ENCODE measurements around the gene EFHD1. TPM values are rescaled to one million over a fixed set of nuclear protein-coding genes. Genes with fewer than 3 reads are reported as not detected.

The EFHD1 gene
- total and polyA plus RNA-seq, 9 of the 15 experiments (the other 6 are each of a cell fraction or from before 2014, with no cell fraction given): 0.66 to 9.1 (median 2.0) TPM

DNA sequence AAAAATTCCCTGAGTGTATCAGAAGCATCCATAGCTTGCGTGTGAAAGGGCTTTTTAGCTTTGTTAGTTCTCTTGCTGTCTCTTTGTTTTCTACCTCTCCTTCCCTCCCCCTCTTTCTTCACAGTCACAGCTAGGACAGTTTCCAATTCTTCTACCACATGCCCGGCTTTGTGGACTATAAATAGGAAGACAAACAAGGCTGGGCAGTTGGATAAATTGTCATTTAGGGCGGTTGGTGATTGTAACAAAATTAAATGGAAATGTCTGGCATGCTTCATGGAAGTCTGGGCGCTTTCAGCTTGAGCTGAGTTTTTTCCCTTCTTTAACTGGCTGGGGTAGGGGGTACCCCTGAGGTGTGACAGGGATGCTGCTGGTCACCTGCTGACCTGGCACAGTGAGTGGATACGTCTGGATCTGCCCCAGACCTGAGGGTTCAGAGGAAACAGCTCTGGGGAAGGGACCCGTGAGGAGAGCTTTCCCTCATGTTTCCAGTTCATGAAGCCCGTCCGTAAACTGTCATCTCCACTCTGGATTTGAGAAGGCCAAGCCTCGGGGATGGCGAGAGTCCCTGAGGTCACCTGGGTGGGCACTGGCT, 34.7 kb downstream of the EFHD1 start:
- no peaks in the 10 kb centered on the region for H3K79me2 ChIP-seq (ENCODE audit: control insufficient read depth, insufficient read depth, low read length)
- H2AFZ ChIP-seq (ENCODE audit: low read depth, low read length): no peak overlapping the region
- H3K4me2 ChIP-seq (ENCODE audit: insufficient read depth, low read length): no peak overlapping the region
- peaks cover 0 to 13% of the 10 kb centered on the region in 2 experiments; a peak in 2 of 5 replicates for H3K27me3 ChIP-seq (ENCODE audit: control insufficient read depth in 2 of 2, insufficient read depth in 2 of 2, low read length in 2 of 2)
- no peaks in the 10 kb centered on the region for H3K36me3 ChIP-seq (ENCODE audit: control insufficient read depth, insufficient read depth, low read length)
- H3K9ac ChIP-seq (ENCODE audit: insufficient read depth in 1 of 2, low read depth in 2 of 2, low read length in 2 of 2): no peak overlapping the region
- H3K9me3 ChIP-seq (replicated peaks; ENCODE audit: control insufficient read depth, insufficient read depth, low read depth, low read length): no peaks in the 10 kb centered on the region
- WGBS (ENCODE audit: insufficient coverage, low coverage, missing lambda C conversion rate): 27% methylated on average over 7 of the region's 10 CpGs
- no peaks in the 10 kb centered on the region for H4K20me1 ChIP-seq (replicated peaks; ENCODE audit: control insufficient read depth, insufficient read depth, low read length)
- BruUV-seq (replicated peaks): no TSS peak
- no peaks in the 10 kb centered on the region for H3K9me1 ChIP-seq (ENCODE audit: control insufficient read depth, insufficient read depth, low read length)
- ATAC-seq: no peak
- ChIA-PET POLR2A (interaction anchor here (0.7 to 1.4 kb wide), 2 partner anchors 10 to 331 kb away, joined by 3 to 4 read pairs; no protein-coding TSS in a partner anchor), CTCF (ENCODE audit: low intra/inter-chr PET ratio) (interaction anchor here (2.2 kb wide), 1 partner anchor 62 kb away, joined by 12 read pairs; no protein-coding TSS in a partner anchor)
- in situ Hi-C loops (cut with MboI) (no loop called here), intact Hi-C loops (cut with micrococcal nuclease) (no loop called here)
- DNase-seq (ENCODE audit: extremely low read depth in 1 of 4, low spot score in 3 of 4): no peak
- no peak overlapping the region for H3K4me3 ChIP-seq
- no peak for FAIRE-seq
- H3K4me1 ChIP-seq (replicated peaks in 1 of 2; ENCODE audit: control insufficient read depth in 2 of 2, insufficient read depth in 2 of 2, low read length in 2 of 2): no peaks in the 10 kb centered on the region; a peak in 2 of 5 replicates
- no peak overlapping the region for H3K27ac ChIP-seq (ENCODE audit: extremely low read depth, low read depth, low read length)
- TF ChIP-seq, protein P1, sequence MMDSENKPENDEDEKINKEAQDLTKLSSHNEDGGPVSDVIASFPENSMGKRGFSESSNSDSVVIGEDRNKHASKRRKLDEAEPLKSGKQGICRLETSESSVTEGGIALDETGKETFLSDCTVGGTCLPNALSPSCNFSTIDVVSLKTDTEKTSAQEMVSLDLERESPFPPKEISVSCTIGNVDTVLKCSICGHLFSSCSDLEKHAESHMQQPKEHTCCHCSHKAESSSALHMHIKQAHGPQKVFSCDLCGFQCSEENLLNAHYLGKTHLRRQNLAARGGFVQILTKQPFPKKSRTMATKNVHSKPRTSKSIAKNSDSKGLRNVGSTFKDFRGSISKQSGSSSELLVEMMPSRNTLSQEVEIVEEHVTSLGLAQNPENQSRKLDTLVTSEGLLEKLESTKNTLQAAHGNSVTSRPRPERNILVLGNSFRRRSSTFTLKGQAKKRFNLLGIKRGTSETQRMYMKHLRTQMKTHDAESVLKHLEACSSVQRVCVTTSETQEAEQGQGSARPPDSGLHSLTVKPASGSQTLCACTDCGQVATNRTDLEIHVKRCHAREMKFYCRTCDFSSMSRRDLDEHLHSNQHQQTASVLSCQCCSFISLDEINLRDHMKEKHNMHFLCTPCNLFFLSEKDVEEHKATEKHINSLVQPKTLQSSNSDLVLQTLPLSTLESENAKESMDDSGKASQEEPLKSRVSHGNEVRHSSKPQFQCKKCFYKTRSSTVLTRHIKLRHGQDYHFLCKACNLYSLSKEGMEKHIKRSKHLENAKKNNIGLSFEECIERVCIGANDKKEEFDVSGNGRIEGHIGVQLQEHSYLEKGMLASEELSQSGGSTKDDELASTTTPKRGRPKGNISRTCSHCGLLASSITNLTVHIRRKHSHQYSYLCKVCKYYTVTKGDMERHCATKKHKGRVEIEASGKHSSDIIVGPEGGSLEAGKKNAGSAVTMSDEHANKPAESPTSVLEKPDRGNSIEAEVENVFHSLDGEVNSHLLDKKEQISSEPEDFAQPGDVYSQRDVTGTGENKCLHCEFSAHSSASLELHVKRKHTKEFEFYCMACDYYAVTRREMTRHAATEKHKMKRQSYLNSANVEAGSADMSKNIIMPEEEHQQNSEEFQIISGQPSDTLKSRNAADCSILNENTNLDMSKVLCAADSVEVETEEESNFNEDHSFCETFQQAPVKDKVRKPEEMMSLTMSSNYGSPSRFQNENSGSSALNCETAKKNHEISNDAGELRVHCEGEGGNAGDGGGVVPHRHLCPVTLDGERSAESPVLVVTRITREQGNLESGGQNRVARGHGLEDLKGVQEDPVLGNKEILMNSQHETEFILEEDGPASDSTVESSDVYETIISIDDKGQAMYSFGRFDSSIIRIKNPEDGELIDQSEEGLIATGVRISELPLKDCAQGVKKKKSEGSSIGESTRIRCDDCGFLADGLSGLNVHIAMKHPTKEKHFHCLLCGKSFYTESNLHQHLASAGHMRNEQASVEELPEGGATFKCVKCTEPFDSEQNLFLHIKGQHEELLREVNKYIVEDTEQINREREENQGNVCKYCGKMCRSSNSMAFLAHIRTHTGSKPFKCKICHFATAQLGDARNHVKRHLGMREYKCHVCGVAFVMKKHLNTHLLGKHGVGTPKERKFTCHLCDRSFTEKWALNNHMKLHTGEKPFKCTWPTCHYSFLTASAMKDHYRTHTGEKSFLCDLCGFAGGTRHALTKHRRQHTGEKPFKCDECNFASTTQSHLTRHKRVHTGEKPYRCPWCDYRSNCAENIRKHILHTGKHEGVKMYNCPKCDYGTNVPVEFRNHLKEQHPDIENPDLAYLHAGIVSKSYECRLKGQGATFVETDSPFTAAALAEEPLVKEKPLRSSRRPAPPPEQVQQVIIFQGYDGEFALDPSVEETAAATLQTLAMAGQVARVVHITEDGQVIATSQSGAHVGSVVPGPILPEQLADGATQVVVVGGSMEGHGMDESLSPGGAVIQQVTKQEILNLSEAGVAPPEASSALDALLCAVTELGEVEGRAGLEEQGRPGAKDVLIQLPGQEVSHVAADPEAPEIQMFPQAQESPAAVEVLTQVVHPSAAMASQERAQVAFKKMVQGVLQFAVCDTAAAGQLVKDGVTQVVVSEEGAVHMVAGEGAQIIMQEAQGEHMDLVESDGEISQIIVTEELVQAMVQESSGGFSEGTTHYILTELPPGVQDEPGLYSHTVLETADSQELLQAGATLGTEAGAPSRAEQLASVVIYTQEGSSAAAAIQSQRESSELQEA (IDR thresholded peaks at IDR 0.05; ENCODE audit: low read depth): no peak
- TF ChIP-seq, protein P2, sequence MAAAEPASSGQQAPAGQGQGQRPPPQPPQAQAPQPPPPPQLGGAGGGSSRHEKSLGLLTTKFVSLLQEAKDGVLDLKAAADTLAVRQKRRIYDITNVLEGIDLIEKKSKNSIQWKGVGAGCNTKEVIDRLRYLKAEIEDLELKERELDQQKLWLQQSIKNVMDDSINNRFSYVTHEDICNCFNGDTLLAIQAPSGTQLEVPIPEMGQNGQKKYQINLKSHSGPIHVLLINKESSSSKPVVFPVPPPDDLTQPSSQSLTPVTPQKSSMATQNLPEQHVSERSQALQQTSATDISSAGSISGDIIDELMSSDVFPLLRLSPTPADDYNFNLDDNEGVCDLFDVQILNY (CRISPR knock-in tag; IDR thresholded peaks at IDR 0.05): no peak
- TF ChIP-seq ZNF140 (CRISPR knock-in tag; IDR thresholded peaks at IDR 0.05) (no peak), KLF1 (tag; IDR thresholded peaks at IDR 0.05) (no peak), U2AF2 (optimal IDR thresholded peaks at IDR 0.05; ENCODE audit: low read depth, low read length) (no peak), ESRRB (CRISPR knock-in tag; IDR thresholded peaks at IDR 0.05; ENCODE audit: borderline replicate concordance) (no peak), THRAP3 (IDR thresholded peaks at IDR 0.05; ENCODE audit: borderline replicate concordance) (no peak), ZFX (CRISPR knock-in tag; IDR thresholded peaks at IDR 0.05) (no peak), NCOR1 (IDR thresholded peaks at IDR 0.05) (no peak), HMG20B (CRISPR knock-in tag; IDR thresholded peaks at IDR 0.05) (no peak)
- TF ChIP-seq, protein P3, sequence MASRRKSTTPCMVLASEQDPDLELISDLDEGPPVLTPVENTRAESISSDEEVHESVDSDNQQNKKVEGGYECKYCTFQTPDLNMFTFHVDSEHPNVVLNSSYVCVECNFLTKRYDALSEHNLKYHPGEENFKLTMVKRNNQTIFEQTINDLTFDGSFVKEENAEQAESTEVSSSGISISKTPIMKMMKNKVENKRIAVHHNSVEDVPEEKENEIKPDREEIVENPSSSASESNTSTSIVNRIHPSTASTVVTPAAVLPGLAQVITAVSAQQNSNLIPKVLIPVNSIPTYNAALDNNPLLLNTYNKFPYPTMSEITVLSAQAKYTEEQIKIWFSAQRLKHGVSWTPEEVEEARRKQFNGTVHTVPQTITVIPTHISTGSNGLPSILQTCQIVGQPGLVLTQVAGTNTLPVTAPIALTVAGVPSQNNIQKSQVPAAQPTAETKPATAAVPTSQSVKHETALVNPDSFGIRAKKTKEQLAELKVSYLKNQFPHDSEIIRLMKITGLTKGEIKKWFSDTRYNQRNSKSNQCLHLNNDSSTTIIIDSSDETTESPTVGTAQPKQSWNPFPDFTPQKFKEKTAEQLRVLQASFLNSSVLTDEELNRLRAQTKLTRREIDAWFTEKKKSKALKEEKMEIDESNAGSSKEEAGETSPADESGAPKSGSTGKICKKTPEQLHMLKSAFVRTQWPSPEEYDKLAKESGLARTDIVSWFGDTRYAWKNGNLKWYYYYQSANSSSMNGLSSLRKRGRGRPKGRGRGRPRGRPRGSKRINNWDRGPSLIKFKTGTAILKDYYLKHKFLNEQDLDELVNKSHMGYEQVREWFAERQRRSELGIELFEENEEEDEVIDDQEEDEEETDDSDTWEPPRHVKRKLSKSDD (conservative IDR thresholded peaks at IDR 0.05; ENCODE audit: low read length): no peak

Measured in K562 (cell line).